ENCODE results near the gene FOXP1.

- TF ChIP-seq CTCF (IDR thresholded peaks at IDR 0.05), result no peak
- no peak for TF ChIP-seq POLR2A (IDR thresholded peaks at IDR 0.05)
Measured at GRCh38 chr3:71016178-71016845, 567.2 kb downstream of the FOXP1 start.

Measured in adrenal gland (tissue), 5 donors.